B cell (primary cell): ENCODE measurements around the gene DKK3. TPM values are rescaled to one million over a fixed set of nuclear protein-coding genes. Genes with fewer than 3 reads are reported as not detected.

Source experiments
- ATAC-seq: fragments of 200-7000 bp; cut with Tn5 transposase; one replicate; pipeline ENCODE4 v1.10.0; 2021; ENCODE audit warnings: low read depth, mild to moderate bottlenecking, moderate number of reproducible peaks, moderate library complexity
- CTCF ChIA-PET: fragments of 350-600 bp; sonication (Branson Sonifier 250); formaldehyde crosslinking; loops from one replicate; lab custom pipeline; 2021; ENCODE audit warnings: antibody characterized with exemption, inconsistent platforms; lab: Charles Lee
- POLR2A ChIA-PET: fragments of 350-600 bp; sonication (Branson Sonifier 250); formaldehyde crosslinking; loops from one replicate; lab custom pipeline; 2021; ENCODE audit warnings: antibody characterized with exemption; lab: Charles Lee
- DNase-seq: peaks from one replicate; pipeline ENCODE4 v3.0.0; 2013
- H2AFZ ChIP-seq: 2 replicates; pipeline ENCODE4 v1.6.1; 2012; ENCODE audit warnings: mild to moderate bottlenecking, low read depth, low read length; ENCODE audit not compliant: insufficient read depth, poor library complexity, severe bottlenecking
- H3K27ac ChIP-seq, 2 donors: 1 replicate in 1 of 2; 2 replicates in 1 of 2; pipeline ENCODE4 v1.5.1; 2012 to 2013; ENCODE audit warnings: low read length in 2 of 2, mild to moderate bottlenecking in 2 of 2, moderate library complexity in 1 of 2
- H3K27me3 ChIP-seq, 4 experiments: fragments of 200-600 bp in 1 of 4; sonication (generic) in 1 of 4; replicated peaks in 1 of 4; 1 replicate in 2 of 4; 2 replicates in 2 of 4; pipeline versions ENCODE4 v1.6.1 to v1.7.0; 2013 to 2016; ENCODE audit warnings: low read length in 3 of 4, mild to moderate bottlenecking in 2 of 4, mixed read lengths in 1 of 4, moderate library complexity in 1 of 4; ENCODE audit not compliant: insufficient read depth in 4 of 4, control insufficient read depth in 3 of 4; ENCODE audit errors: control extremely low read depth in 1 of 4
- H3K36me3 ChIP-seq, 2 experiments: replicated peaks in 1 of 2; 1 replicate in 1 of 2; 2 replicates in 1 of 2; pipeline versions ENCODE4 v1.6.1 to v1.7.1; 2013; ENCODE audit warnings: low read length in 1 of 2; ENCODE audit not compliant: insufficient read depth in 2 of 2, control insufficient read depth in 1 of 2; ENCODE audit errors: control extremely low read depth in 1 of 2, extremely low read depth in 1 of 2
- H3K4me1 ChIP-seq, 2 donors: fragments of 200-600 bp in 1 of 2; sonication (generic) in 1 of 2; 1 replicate in 1 of 2; 2 replicates in 1 of 2; pipeline versions ENCODE4 v1.5.1 to v1.6.1; 2013 to 2017; ENCODE audit warnings: low read length in 2 of 2; ENCODE audit not compliant: control insufficient read depth in 2 of 2, insufficient read depth in 2 of 2
- H3K4me2 ChIP-seq: replicated peaks from 2 replicates; pipeline ENCODE3; 2012; ENCODE audit warnings: mild to moderate bottlenecking, low read depth, low read length; ENCODE audit not compliant: poor library complexity, severe bottlenecking
- H3K4me3 ChIP-seq, 5 experiments: fragments of 200-600 bp in 1 of 5; sonication (generic) in 1 of 5; 1 replicate in 3 of 5; 2 replicates in 2 of 5; pipeline versions ENCODE4 v1.5.1 to v1.7.0; 2011 to 2016; ENCODE audit warnings: low read length in 4 of 5, mild to moderate bottlenecking in 4 of 5, low read depth in 2 of 5, control low read depth in 1 of 5, moderate library complexity in 1 of 5; ENCODE audit not compliant: insufficient read depth in 1 of 5; ENCODE audit errors: control extremely low read depth in 1 of 5, extremely low read depth in 1 of 5
- H3K79me2 ChIP-seq: fragments of 200-600 bp; sonication (generic); one replicate; pipeline ENCODE4 v1.6.0; 2016; ENCODE audit warnings: low read length; ENCODE audit not compliant: control insufficient read depth, insufficient read depth
- H3K9ac ChIP-seq: fragments of 200-600 bp; sonication (generic); 2 replicates; pipeline ENCODE4 v1.6.1; 2017; ENCODE audit warnings: mild to moderate bottlenecking, low read length, moderate library complexity
- H3K9me3 ChIP-seq, 3 donors: one replicate each; pipeline versions ENCODE4 v1.6.1 to v1.7.1; 2013; ENCODE audit warnings: low read length in 2 of 3; ENCODE audit not compliant: control insufficient read depth in 2 of 3, insufficient read depth in 1 of 3; ENCODE audit errors: control extremely low read depth in 1 of 3
- H4K20me1 ChIP-seq: 2 replicates; pipeline ENCODE4 v1.6.0; 2012; ENCODE audit warnings: mild to moderate bottlenecking, low read length; ENCODE audit not compliant: insufficient read depth, control insufficient read depth, poor library complexity, severe bottlenecking
- H3K27ac Mint-ChIP-seq: one replicate; pipeline ENCODE4 v1.8.0; 2021; ENCODE audit warnings: mixed read lengths
- H3K27me3 Mint-ChIP-seq: one replicate; pipeline ENCODE4 v1.8.0; 2021; ENCODE audit warnings: mixed read lengths
- H3K4me1 Mint-ChIP-seq: one replicate; pipeline ENCODE4 v1.8.0; 2021; ENCODE audit warnings: mixed read lengths
- H3K4me3 Mint-ChIP-seq: one replicate; pipeline ENCODE4 v1.8.0; 2021; ENCODE audit warnings: mixed read lengths
- H3K9me3 Mint-ChIP-seq: one replicate; pipeline ENCODE4 v1.8.0; 2022; ENCODE audit warnings: mixed read lengths; ENCODE audit not compliant: insufficient read depth
- EZH2 ChIP-seq: IDR thresholded peaks from 2 replicates; pipeline ENCODE4 v1.6.1; 2012; ENCODE audit warnings: borderline replicate concordance, low read depth, mild to moderate bottlenecking, moderate library complexity, low read length; ENCODE audit not compliant: insufficient read depth, poor library complexity, severe bottlenecking
- WGBS: methylation state at CpG from one replicate; pipeline ENCODE4 v1.1.5; 2013; ENCODE audit warnings: missing lambda C conversion rate; ENCODE audit not compliant: insufficient coverage; 5-methylcytosine and 5-hydroxymethylcytosine counted together
- intact Hi-C: fragments of 100-400 bp; cut with micrococcal nuclease; formaldehyde crosslinking; loops from one replicate; pipeline ENCODE4 v1.10.0; 2022
- polyA plus RNA-seq: library from polyadenylated mRNA; depleted of rRNA; stranded (reverse); fragments of >200 nt; gene quantifications from 2 replicates; pipeline ENCODE4 v1.2.3, GENCODE V29; 2012
- total RNA-seq, 2 donors: library from RNA; stranded (reverse); fragments of 120-200 nt in 1 of 2; gene quantifications; 1 replicate in 1 of 2; 2 replicates in 1 of 2; pipeline versions ENCODE4 v1.2.3 to v1.2.4, GENCODE V29; 2013 to 2022
- TF ChIP-seq, protein P1 (sequence below): fragments of 200-600 bp; IDR thresholded peaks from one replicate; pipeline ENCODE4 v1.8.0; 2022; ENCODE audit warnings: antibody characterized with exemption, mild to moderate bottlenecking

The DKK3 gene
- total and polyA plus RNA-seq, 2 donors (not counting 1 experiment from before 2014, with no cell fraction given) = 0.33 TPM; not detected in 1

- Histone ChIP-seq H2AFZ (no peak overlapping the region), H3K36me3 (no peaks in the 10 kb centered on the region), H3K9ac (no peak overlapping the region), H3K27ac (no peak overlapping the region), H3K79me2 (no peaks in the 10 kb centered on the region), H3K27me3 (peaks cover 0 to 5% (median 0%) of the 10 kb centered on the region in 4 experiments), H3K4me3 (no peak overlapping the region), H3K4me2 (no peak overlapping the region), H4K20me1 (no peaks in the 10 kb centered on the region), H3K9me3 (peaks cover 0 to 4% (median 0%) of the 10 kb centered on the region in 3 donors), H3K4me1 (no peaks in the 10 kb centered on the region)
- peaks cover 10% of the 10 kb centered on the region for H3K27me3 Mint-ChIP-seq
- DNase-seq = no peak
- POLR2A ChIA-PET = no interaction called here
- H3K9me3 Mint-ChIP-seq = no peaks in the 10 kb centered on the region
- intact Hi-C loops = no loop called here
- H3K4me1 Mint-ChIP-seq = no peaks in the 10 kb centered on the region
- no peak for ATAC-seq
- CTCF ChIA-PET = no interaction called here
- 96% methylated on average over 8 of the region's 8 CpGs for WGBS
- H3K27ac Mint-ChIP-seq = no peak overlapping the region
- no peak for TF ChIP-seq EZH2
- TF ChIP-seq, protein P1, sequence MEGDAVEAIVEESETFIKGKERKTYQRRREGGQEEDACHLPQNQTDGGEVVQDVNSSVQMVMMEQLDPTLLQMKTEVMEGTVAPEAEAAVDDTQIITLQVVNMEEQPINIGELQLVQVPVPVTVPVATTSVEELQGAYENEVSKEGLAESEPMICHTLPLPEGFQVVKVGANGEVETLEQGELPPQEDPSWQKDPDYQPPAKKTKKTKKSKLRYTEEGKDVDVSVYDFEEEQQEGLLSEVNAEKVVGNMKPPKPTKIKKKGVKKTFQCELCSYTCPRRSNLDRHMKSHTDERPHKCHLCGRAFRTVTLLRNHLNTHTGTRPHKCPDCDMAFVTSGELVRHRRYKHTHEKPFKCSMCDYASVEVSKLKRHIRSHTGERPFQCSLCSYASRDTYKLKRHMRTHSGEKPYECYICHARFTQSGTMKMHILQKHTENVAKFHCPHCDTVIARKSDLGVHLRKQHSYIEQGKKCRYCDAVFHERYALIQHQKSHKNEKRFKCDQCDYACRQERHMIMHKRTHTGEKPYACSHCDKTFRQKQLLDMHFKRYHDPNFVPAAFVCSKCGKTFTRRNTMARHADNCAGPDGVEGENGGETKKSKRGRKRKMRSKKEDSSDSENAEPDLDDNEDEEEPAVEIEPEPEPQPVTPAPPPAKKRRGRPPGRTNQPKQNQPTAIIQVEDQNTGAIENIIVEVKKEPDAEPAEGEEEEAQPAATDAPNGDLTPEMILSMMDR = no peak
- no peak overlapping the region for H3K4me3 Mint-ChIP-seq
Observed at GRCh38 chr11:11985016-11985715, 23.3 kb downstream of the DKK3 start.

DNA sequence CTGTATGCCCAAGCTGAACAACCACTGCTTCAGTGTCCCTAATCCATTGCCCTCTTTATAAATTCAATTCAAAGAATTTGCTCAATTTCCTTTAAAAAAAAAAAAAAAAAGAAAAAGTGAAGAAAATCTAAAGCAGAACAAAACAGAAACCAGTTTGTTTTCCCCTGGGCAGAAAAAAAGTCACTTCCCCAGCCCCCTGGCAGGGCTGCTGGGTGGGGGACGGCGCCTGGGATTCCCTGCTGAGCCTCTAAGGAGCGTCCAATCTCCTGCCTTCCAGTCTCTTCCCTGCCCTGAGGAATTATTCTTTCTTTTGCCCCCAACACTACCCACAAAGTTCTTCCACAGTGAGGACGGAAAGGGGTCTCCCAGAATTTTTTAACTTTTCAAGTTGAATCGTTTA lies 23.9 kb downstream of the DKK3 start:
- DNase-seq (no peak), ATAC-seq (no peak)
- CTCF ChIA-PET = no interaction called here
- no peaks in the 10 kb centered on the region for H3K36me3 ChIP-seq
- H3K9me3 ChIP-seq = peaks cover 0 to 4% (median 0%) of the 10 kb centered on the region in 3 donors
- H4K20me1 ChIP-seq = no peaks in the 10 kb centered on the region
- H2AFZ ChIP-seq = no peak overlapping the region
- 29% methylated on average over 4 of the region's 5 CpGs for WGBS
- TF ChIP-seq, protein P1 = no peak
- no peak for TF ChIP-seq EZH2
- H3K4me3 ChIP-seq = no peak overlapping the region
- no peak overlapping the region for H3K9ac ChIP-seq
- Mint-ChIP-seq H3K4me3 (no peak overlapping the region), H3K4me1 (no peaks in the 10 kb centered on the region), H3K9me3 (no peaks in the 10 kb centered on the region), H3K27me3 (peaks cover 16% of the 10 kb centered on the region), H3K27ac (no peak overlapping the region)
- H3K27me3 ChIP-seq = peaks cover 0 to 5% (median 0%) of the 10 kb centered on the region in 4 experiments
- H3K79me2 ChIP-seq = no peaks in the 10 kb centered on the region
- intact Hi-C loops = no loop called here
- no peak overlapping the region for H3K4me2 ChIP-seq
- no peaks in the 10 kb centered on the region for H3K4me1 ChIP-seq
- no peak overlapping the region for H3K27ac ChIP-seq
- POLR2A ChIA-PET = no interaction called here
